GM19025 (cell line): ENCODE measurements around the gene KIF2A.
A peak's percentile ranks its signal among the peaks of the same experiment; 100 is the strongest.
"Not testable (repeated sequence)": the region's sequence is repeated elsewhere in the genome, so short reads cannot be mapped to it uniquely, and the experiment has no call there.

Experiments
- ATAC-seq: cut with Tn5 transposase; IDR thresholded peaks from one replicate; pipeline ENCODE4 v1.9.1; 2021; ENCODE audit warnings: mild to moderate bottlenecking, low read depth, moderate library complexity; ENCODE audit not compliant: unreplicated experiment

Gene KIF2A

GRCh38 chr5:62289813-62290212, 16.2 kb upstream of the KIF2A start:
- ATAC-seq = no peak

- not testable (repeated sequence) for ATAC-seq
Measured at GRCh38 chr5:62291829-62292228, 14.2 kb upstream of the KIF2A start.

- no peak for ATAC-seq
Measured at GRCh38 chr5:62296998-62297397, 9.0 kb upstream of the KIF2A start.

- no peak for ATAC-seq
Measured at GRCh38 chr5:62298118-62298517, 7.9 kb upstream of the KIF2A start.

GRCh38 chr5:62299101-62299500, 6.9 kb upstream of the KIF2A start:
- no peak for ATAC-seq

- ATAC-seq = no peak
Measured at GRCh38 chr5:62299600-62299999, 6.4 kb upstream of the KIF2A start.

GRCh38 chr5:62305358-62305714, 670 bp upstream of the KIF2A start:
- ATAC-seq = no peak

GRCh38 chr5:62306323-62306895, 403 bp downstream of the KIF2A start:
- peak; percentile 40 for ATAC-seq

- ATAC-seq = no peak
Measured at GRCh38 chr5:62306896-62307689, 1.1 kb downstream of the KIF2A start.

- ATAC-seq = no peak
Measured at GRCh38 chr5:62308439-62308838, 2.4 kb downstream of the KIF2A start.

GRCh38 chr5:62309107-62309506, 3.1 kb downstream of the KIF2A start:
- no peak for ATAC-seq

GRCh38 chr5:62310426-62311143, 4.6 kb downstream of the KIF2A start:
- ATAC-seq = no peak

GRCh38 chr5:62312036-62312435, 6.0 kb downstream of the KIF2A start:
- no peak for ATAC-seq

GRCh38 chr5:62312674-62313073, 6.7 kb downstream of the KIF2A start:
- no peak for ATAC-seq

GRCh38 chr5:62314213-62314830, 8.3 kb downstream of the KIF2A start:
- no peak for ATAC-seq

- no peak for ATAC-seq
Measured at GRCh38 chr5:62315376-62316175, 9.6 kb downstream of the KIF2A start.

GRCh38 chr5:62316176-62316502, 10.1 kb downstream of the KIF2A start:
- no peak for ATAC-seq

- no peak for ATAC-seq
Measured at GRCh38 chr5:62317810-62318209, 11.8 kb downstream of the KIF2A start.

- no peak for ATAC-seq
Measured at GRCh38 chr5:62322484-62322883, 16.5 kb downstream of the KIF2A start.

- no peak for ATAC-seq
Measured at GRCh38 chr5:62326302-62326701, 20.3 kb downstream of the KIF2A start.

- no peak for ATAC-seq
Measured at GRCh38 chr5:62326702-62327101, 20.7 kb downstream of the KIF2A start.
